Measurements from ENCODE around the gene CBY2.

Gene CBY2

GRCh38 chr13:45721203-45721731 lies 19.1 kb downstream of the CBY2 start:
- TF ChIP-seq CTCF (IDR thresholded peaks at IDR 0.05; ENCODE audit: insufficient read depth, low read depth, low read length, missing control alignments): no peak
- no peak for DNase-seq (ENCODE audit: low read depth)

GRCh38 chr13:45723798-45724197 lies 21.7 kb downstream of the CBY2 start:
- no peak for TF ChIP-seq CTCF (IDR thresholded peaks at IDR 0.05; ENCODE audit: insufficient read depth, low read depth, low read length, missing control alignments)
- H3K4me3 ChIP-seq (ENCODE audit: low read depth, low read length): no peak overlapping the region
- no peak for DNase-seq (ENCODE audit: low read depth)

More at GRCh38 chr13:45721203-45721731, 19.1 kb downstream of the CBY2 start:
- H3K4me3 ChIP-seq (ENCODE audit: low read depth, low read length): no peak overlapping the region

- peak; percentile 66 for DNase-seq (ENCODE audit: low read depth)
- H3K4me3 ChIP-seq (ENCODE audit: low read depth, low read length): no peak overlapping the region
Observed at GRCh38 chr13:45728759-45729158, 26.6 kb downstream of the CBY2 start.

GRCh38 chr13:45731455-45731854 lies 29.3 kb downstream of the CBY2 start:
- no peak for TF ChIP-seq CTCF (IDR thresholded peaks at IDR 0.05; ENCODE audit: insufficient read depth, low read depth, low read length, missing control alignments)
- no peak for DNase-seq (ENCODE audit: low read depth)

More at GRCh38 chr13:45728759-45729158, 26.6 kb downstream of the CBY2 start:
- TF ChIP-seq CTCF (IDR thresholded peaks at IDR 0.05; ENCODE audit: insufficient read depth, low read depth, low read length, missing control alignments): peak; percentile 68

GRCh38 chr13:45732916-45733315 lies 30.8 kb downstream of the CBY2 start:
- no peak for DNase-seq (ENCODE audit: low read depth)
- no peak overlapping the region for H3K4me3 ChIP-seq (ENCODE audit: low read depth, low read length)
- no peak for TF ChIP-seq CTCF (IDR thresholded peaks at IDR 0.05; ENCODE audit: insufficient read depth, low read depth, low read length, missing control alignments)

More at GRCh38 chr13:45731455-45731854, 29.3 kb downstream of the CBY2 start:
- no peak overlapping the region for H3K4me3 ChIP-seq (ENCODE audit: low read depth, low read length)

- H3K4me3 ChIP-seq (ENCODE audit: low read depth, low read length): no peak overlapping the region
- DNase-seq (ENCODE audit: low read depth): no peak
- TF ChIP-seq CTCF (IDR thresholded peaks at IDR 0.05; ENCODE audit: insufficient read depth, low read depth, low read length, missing control alignments): no peak
Observed at GRCh38 chr13:45733361-45733760, 31.2 kb downstream of the CBY2 start.

GRCh38 chr13:45737571-45738017 lies 35.5 kb downstream of the CBY2 start:
- TF ChIP-seq CTCF (IDR thresholded peaks at IDR 0.05; ENCODE audit: insufficient read depth, low read depth, low read length, missing control alignments): peak; percentile 48
- no peak overlapping the region for H3K4me3 ChIP-seq (ENCODE audit: low read depth, low read length)
- peak; percentile 44 for DNase-seq (ENCODE audit: low read depth)
